C4-2B (cell line): ENCODE data around the gene CNTNAP3B.
"Not testable (repeated sequence)": the region's sequence is repeated elsewhere in the genome, so short reads cannot be mapped to it uniquely, and the experiment has no call there.

Experiments
- H3K27ac ChIP-seq: fragments of 450-650 bp; 2 replicates; pipeline ENCODE4 v1.5.1; 2017
- TF ChIP-seq, protein P1 (sequence below): fragments of 450-650 bp; conservative IDR thresholded peaks from 2 replicates; pipeline ENCODE4 v1.5.1; 2017; ENCODE audit warnings: mild to moderate bottlenecking

CNTNAP3B gene

DNA sequence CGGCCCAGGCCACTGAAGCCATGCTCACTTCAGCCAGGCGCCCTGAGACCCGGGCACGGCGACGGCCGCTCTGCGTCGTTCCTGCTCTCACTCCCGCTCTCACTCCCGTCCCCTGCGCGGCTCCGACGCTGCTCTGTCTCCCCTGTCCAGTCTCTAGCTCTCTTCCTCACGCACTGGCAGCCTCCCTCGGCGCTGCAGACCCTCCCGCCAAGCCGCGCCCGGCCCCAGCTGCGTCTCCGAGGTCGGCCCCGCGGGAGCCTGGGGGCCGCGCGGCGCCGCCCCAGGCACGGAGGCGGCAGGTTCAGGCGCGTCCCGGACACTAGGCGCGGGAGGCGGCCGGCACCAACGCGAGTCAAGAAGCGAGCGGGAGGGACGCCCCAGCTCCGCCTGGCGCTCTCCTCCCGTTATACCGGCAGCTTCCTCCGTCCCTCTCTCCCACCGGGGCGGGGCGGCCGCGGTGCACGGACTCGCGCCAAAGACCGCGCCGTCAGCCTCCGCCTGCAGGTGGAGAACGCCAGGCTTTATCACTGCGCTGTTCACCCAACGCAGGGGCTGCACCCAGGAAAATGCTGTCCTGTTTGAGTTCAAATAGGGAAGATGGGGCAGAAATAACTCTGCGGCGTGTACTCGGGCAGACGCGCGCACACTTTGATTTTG is at the start of gene CNTNAP3B:
TSS of gene CNTNAP3B (minus strand) at position 354 of the 657 bp plus-strand sequence. CDS start at position 22, 332 bp downstream.
- not testable (repeated sequence) for H3K27ac ChIP-seq

DNA sequence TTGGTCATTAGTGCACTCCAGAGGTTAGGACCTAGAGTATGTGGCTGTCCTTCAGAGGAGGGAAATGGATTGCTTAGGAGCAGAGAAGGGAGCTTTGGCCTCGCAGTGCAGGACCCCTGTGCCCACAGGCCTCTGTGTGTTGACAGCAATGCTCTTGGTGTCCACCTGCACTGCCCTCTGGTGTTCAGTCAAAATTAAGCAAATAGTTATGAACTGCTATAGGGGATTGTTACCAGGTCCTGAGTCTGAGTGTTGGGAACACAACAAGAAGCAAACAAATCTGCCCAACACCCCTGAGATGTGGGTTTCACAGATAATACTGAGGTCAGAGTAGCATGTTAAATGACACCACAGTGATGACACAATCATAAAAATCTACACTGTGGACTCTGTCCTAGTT is 31.1 kb upstream of the CNTNAP3B start:
- not testable (repeated sequence) for H3K27ac ChIP-seq
- TF ChIP-seq, protein P1, sequence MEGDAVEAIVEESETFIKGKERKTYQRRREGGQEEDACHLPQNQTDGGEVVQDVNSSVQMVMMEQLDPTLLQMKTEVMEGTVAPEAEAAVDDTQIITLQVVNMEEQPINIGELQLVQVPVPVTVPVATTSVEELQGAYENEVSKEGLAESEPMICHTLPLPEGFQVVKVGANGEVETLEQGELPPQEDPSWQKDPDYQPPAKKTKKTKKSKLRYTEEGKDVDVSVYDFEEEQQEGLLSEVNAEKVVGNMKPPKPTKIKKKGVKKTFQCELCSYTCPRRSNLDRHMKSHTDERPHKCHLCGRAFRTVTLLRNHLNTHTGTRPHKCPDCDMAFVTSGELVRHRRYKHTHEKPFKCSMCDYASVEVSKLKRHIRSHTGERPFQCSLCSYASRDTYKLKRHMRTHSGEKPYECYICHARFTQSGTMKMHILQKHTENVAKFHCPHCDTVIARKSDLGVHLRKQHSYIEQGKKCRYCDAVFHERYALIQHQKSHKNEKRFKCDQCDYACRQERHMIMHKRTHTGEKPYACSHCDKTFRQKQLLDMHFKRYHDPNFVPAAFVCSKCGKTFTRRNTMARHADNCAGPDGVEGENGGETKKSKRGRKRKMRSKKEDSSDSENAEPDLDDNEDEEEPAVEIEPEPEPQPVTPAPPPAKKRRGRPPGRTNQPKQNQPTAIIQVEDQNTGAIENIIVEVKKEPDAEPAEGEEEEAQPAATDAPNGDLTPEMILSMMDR, result peak; percentile 54

DNA sequence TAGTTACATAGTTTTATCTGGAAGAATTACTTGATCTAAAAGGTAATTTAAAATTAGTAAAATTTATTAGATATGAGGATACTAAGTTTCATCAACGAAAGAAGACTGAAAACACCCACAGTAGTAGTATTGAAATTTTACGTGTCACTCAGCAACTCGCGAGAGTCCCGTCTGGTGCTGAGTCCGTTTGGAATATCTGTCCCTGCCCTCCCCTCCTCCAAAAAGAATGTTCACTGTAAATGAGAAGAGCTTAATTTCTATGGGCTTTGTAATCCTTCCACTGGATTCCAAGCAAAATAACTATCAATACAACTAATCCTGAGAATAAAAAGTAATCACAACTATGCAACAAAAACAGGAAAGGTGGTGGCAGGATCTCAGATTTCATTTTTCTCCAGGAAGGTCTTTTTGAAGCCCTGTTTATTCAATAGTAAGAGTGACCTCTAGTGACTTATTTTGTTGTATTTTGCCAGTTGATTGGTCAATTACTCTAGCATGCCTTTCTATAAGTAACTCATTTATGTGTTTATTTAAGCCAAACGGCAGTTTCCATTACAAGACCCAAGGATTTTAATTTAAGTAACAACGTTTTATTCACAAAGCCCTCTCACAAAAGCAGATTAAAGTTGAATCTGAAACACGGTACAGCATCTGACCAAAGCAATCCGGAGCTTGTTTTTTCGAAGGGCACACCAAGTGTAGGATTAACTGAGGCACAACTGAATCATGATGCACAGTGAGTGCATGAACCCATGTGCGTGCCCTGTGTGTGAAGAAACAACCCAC is 2.0 kb downstream of the CNTNAP3B start:
- TF ChIP-seq, protein P1, result peak; percentile 31
- H3K27ac ChIP-seq, result not testable (repeated sequence)

DNA sequence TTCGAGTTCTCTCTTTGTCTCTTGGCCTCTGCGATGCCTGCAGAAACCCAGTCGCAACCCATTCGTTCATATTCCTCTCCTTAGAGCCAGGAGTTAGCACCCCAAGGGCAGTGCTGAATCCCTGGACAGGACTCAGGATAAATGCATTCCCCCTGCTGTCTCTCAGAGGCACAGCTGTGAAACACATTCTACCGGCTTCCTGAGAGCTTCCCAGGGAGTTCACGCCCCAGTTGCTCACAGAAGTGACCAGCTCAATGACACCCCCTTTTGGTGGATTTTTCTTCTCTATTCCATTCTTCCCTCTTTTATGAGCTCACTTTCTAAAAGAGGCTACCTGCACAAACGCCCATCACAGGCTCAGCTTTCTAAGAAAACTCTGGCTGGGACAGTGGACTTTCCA is 8.2 kb downstream of the CNTNAP3B start:
- H3K27ac ChIP-seq, result not testable (repeated sequence)

DNA sequence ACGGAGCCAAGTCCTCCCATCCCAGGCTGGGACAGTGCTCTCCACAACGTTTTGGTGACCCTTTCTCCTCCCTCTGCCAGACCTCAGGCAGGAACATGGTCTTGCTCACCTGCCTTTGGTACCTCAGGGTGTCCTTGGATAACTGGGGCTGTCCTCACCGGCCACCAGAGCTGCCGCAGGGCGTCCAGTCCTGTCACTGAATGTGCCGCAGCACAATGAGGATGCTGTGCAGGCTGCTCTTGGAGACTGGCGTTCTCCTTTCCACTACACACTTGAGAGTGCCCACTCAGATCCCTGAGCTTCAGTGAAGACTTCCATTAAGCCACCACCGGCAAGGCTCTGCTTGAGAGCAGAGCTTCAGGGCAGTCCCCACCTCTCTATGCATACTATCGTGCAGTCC is 33.3 kb downstream of the CNTNAP3B start:
- not testable (repeated sequence) for H3K27ac ChIP-seq

DNA sequence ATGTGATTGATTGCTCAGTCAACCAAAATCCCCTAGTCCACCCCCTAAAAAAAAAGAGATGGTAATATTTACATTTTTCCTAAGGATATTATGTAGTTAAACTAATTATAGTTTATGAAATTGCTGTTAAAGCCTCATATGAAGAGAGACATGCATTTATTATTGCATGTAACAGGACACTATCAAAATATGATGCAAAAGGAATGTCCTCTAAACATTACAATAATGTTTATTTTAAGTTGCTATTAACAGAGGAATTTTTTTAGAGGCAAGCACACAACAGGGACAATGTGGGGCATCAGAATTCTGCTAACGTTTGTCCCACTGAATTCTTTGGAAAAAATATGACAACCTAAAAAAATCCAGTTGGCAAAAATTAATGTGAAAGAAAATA is 44.7 kb downstream of the CNTNAP3B start:
- H3K27ac ChIP-seq, result not testable (repeated sequence)

DNA sequence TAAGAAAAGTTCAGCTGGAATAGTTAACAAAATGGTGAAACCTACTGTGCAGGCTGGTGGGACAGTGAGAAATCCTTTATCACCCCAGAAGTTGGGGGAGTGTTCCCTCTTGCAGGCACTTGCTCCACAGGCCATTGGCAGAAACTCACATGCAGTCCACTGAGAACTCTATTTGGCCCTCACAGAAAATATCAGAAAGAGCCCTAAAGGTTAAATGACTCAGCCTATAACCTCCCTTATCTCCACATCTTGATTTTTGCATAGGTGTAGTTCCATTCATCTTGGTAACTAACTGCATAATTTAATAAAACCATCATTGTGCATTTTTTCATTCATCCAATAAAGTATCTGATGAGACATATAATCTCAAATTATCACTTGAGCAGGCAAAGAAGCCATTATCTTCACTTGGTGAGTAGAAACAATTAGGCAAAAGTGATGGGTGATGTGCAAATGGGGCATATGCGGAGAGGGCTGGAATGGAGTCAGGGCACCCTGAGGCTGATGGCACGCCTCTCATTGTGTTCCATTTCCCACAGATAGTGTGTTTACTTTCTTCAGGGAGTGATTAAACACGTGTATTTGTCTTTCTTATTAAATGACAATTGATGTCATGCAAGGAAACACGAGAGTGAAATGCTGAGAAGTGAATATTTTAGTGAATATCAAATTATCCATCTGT is 45.2 kb downstream of the CNTNAP3B start:
- not testable (repeated sequence) for H3K27ac ChIP-seq

DNA sequence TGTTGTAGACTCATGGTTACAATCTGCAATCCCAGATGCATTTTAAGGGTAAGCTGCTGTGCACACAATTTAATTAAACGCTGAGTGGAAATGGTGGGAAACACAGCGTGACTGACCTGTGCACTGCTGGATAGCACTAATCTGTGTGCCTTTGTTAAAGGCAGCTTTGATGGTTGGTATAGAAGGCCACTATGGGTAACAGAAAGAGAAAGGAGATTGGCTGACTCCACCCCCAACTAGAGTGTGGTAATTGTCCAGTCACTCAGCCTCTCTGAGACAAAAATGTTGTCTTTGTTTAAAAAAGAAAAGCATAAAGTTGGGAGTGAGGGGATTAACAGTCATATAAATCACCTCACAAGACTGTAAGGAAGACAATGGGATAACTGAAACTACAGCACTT is 48.9 kb downstream of the CNTNAP3B start:
- H3K27ac ChIP-seq, result not testable (repeated sequence)

DNA sequence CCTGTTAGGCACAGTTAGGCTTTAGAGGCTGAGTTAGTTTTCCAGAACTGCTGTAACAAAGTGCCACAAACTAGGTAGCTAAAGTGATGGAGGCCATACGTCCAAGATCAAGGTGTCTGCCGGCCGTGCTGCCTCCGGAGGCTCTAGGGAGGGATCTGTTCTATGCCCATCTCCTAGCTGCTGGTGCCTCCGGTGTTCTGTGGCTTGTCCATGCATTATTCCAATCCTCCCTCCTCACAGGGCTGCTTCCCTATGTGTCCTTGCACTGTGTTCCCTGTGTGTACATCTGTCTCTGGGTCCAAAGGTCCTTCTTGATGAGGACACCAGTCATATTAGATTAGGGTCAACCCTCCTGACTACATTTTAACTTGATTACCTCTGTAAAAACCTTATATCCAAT is 54.4 kb downstream of the CNTNAP3B start:
- not testable (repeated sequence) for H3K27ac ChIP-seq

DNA sequence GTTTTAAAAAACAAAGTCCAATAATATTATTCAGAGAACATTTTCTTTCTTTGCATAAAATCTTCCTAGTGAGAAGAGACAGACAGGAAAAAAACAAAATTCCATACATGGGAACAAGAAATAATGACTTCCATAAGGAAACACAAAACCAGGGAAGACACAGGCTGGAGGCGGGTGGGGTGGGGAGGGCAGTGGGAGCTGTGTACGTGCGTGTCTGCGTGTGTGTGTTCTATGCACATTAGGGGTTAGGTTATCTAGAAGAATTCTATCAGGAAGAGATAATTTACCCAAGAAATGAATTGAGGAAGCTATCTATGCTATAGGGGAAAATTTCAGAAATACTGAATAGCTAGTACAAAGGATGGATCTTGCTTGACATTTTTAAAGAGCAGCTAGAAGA is 58.2 kb downstream of the CNTNAP3B start:
- not testable (repeated sequence) for H3K27ac ChIP-seq

DNA sequence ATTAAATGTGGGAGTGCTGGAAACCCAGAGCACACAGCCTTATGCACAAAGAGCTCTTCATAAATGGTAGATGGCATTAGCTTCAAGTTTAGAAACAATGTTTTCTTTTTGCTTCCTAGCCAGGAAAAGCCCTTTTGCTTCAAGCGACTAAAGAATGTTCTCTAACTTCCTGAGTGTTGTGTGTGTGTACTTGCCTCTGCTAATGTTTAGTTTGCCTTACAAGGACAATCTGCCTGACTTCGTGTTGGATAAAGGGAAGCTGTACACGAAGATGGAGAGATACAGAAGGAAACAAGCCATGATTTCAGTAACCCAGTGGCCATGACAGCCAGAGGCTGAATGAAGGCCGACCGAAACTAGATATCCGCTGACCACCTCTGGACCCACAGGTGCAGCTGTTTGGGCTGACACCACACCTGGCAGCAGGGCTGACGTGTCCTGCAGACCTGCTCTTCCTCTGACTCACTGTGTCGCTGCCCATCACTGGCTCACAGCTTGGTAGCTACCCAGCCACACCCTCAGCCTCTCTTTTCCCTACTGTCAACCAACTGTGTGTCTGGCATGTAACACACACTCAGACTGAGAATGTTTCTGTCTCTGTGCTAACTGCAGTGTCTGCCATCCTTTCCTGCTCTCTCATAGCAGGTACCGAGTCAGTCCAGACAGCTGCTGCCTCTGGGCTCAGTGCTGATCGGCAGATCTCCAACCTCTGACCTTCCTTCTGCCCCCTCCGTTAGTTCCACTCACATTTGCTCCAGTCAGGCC is 59.0 kb downstream of the CNTNAP3B start:
- H3K27ac ChIP-seq, result not testable (repeated sequence)

DNA sequence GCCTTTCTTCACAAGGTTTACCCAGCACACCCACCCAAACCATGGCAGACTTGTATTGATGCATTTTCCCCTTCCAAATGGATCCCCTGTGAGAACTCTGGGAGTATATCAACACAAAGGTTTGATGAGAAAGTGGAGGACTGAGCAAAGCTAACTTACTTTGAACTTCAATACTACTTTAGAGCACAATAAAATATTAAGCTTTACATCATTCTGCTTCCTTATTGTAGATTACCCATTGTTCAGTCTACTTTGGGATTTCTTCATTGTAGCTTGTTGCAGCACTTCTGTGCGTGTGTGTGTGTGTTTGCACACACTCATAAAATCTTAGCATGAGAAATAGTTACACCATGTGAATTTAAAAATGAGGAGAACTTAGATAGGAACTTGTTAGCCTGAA is 75.4 kb downstream of the CNTNAP3B start:
- not testable (repeated sequence) for H3K27ac ChIP-seq

DNA sequence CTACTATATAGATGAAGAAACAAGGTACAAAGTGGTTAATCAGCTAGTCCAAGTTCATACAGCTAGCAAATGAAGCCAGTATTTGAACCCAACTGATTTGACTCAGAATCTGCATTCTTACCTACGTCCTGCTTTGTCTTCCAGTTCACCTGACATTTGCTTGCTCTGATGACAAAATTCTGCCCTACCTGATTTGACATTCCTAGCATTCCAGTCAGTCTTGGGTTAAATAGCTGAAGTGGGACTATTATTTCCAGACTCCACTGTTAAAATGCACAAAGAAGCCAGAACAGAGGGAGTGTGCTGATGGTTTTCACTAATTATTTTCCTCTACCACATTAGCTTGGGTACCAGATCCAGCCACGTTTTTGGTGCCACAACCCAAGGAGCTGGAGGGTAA is 78.5 kb downstream of the CNTNAP3B start:
- not testable (repeated sequence) for H3K27ac ChIP-seq

DNA sequence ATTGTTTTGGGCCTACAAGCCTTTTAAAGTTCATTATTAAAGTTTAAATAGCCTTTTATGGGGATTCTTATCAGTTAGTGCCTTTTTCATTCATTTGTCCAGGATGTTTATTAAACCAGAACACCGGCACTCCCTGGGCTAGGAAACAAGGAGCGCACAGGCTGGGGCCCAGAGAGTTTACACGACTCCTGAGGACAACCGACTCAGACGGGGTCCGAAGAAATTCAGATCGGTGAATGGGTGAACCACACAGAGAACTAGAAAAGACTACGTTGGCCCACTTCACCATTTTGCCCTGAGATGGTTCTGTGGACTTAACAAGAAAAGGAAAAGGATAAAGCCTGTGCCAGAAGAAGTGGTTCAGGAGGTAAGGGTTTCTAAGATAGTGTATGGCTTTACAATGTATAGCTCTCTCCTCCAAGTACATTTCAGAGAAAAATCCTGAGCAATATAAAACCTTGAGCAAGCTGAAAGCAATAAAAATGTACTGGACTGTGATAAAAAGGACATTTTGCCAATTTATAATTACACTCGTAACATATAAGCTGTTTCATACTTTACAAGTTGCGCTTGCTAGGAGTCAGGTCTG is 84.7 kb downstream of the CNTNAP3B start:
- not testable (repeated sequence) for H3K27ac ChIP-seq

DNA sequence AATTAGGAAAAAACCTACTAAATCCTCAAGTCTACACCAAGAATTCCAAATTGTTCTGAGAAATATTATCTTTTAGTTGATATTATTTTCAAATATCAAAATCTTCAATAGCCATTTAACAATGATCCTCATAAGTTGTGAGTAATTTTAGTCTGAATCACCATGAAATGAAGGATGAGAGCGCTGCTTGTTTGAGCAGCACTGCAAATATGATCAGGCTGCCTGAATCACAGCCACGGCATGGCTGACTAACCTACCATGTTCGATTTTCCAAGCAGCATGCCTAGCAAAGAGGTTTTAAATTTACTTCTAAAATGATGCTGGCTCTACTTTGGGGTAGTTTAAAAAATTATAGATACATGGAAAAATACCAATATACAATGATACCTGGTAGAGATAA is 95.7 kb downstream of the CNTNAP3B start:
- not testable (repeated sequence) for H3K27ac ChIP-seq

DNA sequence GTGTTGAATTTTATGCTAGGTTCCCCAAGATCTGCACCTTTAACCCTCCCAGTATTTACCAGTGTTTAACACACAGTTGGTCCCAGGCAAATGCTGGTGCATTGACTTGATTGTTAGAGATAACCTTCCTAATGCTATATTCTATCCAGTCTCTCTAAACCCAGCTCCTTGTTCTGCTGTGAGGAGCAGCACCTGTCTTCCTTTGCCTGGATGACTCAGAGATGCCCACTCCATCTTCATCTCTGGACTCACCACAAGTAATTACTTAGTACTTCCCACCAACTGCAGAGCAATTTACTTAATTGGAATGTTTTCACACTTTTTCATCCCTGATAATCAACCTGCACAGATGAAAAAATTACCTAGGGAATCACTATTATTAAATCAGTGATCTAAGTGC is 108.6 kb downstream of the CNTNAP3B start:
- not testable (repeated sequence) for H3K27ac ChIP-seq

DNA sequence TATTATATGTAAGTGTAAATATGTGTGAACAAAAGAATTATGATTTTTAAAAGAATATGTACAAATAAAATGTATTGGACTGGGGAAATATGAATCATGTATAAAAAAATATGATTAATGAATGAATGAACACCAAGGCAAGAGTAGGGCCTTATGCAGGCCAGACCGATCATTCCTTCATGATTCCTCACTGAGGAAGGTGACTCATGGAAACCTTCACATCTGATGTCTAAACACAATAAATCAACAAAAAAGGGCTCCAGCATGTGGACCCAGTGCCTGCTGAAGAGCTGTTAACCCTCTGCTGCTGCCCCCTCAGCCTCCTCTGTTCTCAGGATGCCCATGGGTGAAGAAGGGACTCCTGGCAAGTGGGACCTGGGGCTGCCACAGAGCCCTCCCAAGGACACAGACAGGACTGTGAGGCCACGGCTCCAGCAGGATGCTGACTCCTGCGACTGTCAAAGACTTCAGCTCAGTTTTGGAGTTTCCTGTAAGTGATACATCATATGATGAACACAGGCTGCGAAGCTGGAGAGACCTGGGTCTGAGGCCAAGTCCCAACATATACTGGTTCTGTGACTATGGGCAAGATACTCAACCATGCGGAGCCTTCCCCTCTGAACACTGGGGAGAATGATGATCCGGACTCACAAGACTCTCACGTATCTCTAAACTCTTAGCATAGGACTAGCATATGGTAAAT is 110.9 kb downstream of the CNTNAP3B start:
- H3K27ac ChIP-seq, result not testable (repeated sequence)

DNA sequence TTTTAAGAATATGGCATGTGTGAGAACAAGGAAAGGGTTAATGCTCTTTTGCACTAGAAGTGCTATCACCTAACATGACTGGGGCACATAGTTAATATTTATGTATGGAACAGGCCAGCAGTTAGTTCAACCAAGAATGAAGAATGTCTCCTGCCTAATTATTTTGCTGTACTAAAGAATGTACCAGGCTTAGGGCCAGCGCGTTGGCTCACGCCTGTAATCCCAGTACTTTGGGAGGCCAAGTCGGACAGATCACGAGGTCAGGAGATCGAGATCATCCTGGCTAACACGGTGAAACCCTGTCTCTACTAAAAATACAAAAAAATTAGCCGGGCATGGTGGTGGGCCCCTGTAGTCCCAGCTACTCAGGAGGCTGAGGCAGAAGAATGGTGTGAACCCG is 114.9 kb downstream of the CNTNAP3B start:
- H3K27ac ChIP-seq, result not testable (repeated sequence)
